Measurements from ENCODE around the gene TNFSF9.

DNA sequence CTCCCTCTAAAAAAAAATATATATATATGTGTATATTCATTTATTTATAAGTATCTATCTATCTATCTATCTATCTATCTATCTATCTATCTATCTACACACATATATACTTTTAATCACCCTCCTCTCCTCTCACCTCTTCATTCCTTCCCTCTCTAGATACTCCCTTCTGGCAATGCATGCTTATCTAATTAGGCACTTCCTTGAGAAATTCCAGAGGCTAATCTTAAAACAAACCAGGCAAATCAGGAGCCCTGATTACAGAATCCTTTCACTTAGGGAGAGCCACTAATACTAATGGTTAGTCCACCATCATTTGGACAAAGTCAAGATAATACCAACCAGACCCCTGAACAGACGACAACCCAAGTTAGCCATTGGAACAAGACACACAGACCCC lies 42.5 kb downstream of the TNFSF9 start:
- TF ChIP-seq ZFP3 (CRISPR knock-in tag; IDR thresholded peaks at IDR 0.05) (no peak), GLIS3 (CRISPR knock-in tag; IDR thresholded peaks at IDR 0.05) (no peak), ISL1 (CRISPR knock-in tag; IDR thresholded peaks at IDR 0.05) (no peak)
- TF ChIP-seq, protein P1, sequence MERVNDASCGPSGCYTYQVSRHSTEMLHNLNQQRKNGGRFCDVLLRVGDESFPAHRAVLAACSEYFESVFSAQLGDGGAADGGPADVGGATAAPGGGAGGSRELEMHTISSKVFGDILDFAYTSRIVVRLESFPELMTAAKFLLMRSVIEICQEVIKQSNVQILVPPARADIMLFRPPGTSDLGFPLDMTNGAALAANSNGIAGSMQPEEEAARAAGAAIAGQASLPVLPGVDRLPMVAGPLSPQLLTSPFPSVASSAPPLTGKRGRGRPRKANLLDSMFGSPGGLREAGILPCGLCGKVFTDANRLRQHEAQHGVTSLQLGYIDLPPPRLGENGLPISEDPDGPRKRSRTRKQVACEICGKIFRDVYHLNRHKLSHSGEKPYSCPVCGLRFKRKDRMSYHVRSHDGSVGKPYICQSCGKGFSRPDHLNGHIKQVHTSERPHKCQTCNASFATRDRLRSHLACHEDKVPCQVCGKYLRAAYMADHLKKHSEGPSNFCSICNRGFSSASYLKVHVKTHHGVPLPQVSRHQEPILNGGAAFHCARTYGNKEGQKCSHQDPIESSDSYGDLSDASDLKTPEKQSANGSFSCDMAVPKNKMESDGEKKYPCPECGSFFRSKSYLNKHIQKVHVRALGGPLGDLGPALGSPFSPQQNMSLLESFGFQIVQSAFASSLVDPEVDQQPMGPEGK (CRISPR knock-in tag; IDR thresholded peaks at IDR 0.05; ENCODE audit: borderline replicate concordance): no peak
